DLD1 (cell line): Measurements from ENCODE around the gene SEMA7A.

ENCODE experiments used
- in situ Hi-C: cut with HindIII; loops from 2 replicates; pipeline ENCODE4 v1.10.0; 2017; ENCODE audit warnings: low sequenced_read_pairs

The SEMA7A gene

GRCh38 chr15:74432271-74432967 is 1.3 kb downstream of the SEMA7A start:
- in situ Hi-C loops = no loop called here

DNA sequence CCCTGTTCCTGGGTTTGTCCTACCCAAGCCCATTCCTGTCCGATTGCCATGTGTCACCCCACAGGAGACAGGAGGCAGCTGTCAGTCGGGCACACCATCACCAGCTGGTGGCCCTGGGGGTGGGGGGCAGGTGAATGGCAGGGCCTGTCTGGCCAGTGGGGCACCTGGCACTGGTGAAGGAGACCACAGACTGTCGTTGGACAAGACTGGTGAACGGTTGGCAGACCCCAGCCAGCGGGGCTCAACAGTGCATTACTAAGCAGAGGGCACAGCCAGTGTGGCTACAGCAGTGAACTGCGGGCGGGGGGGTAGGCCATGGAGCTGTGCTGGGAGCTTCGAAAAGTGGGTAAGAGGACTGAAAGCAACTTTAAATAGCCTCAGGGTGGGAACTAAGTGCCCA is 2.1 kb downstream of the SEMA7A start:
- in situ Hi-C loops = no loop called here

DNA sequence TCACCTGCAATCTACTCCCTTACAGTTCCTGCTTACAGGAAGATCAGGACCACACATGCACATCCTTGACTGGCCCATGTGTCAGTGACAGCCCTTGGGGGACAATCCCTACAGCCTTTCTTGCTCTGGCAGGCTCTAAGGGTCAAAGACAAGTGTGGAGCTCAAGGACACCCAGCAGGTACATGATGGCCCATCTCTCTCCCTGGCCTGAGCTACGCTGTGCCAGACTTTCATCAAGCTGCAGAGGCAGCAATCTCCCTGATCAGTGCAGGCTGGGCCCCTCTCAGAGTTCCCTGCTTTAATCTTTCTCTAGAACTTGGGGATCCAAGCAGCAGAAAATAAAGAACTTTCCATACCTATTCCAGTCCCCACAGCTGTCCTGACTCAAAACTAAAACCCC is 2.6 kb downstream of the SEMA7A start:
- in situ Hi-C loops = no loop called here

DNA sequence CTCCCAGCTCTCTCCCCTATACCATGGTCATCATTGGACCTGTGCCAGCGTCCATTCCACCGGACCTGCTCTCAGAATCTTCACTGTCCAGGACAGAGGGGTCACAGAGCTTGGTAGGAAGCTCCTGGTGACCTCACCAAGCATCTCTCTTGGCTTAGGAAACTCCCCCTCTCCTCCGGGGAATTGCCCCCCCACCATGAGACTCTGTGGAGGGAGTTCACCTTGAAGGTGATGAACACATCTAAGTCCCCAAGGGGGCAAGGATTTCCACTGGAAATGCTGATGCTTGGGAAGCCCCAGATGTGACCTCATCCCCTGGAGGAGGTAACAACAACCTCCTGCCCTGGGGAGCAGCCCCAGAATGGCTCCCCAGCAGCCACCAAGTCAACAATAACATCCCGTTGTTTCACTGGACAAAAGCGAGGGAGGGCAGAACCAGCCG is 3.2 kb downstream of the SEMA7A start:
- in situ Hi-C loops = no loop called here

DNA sequence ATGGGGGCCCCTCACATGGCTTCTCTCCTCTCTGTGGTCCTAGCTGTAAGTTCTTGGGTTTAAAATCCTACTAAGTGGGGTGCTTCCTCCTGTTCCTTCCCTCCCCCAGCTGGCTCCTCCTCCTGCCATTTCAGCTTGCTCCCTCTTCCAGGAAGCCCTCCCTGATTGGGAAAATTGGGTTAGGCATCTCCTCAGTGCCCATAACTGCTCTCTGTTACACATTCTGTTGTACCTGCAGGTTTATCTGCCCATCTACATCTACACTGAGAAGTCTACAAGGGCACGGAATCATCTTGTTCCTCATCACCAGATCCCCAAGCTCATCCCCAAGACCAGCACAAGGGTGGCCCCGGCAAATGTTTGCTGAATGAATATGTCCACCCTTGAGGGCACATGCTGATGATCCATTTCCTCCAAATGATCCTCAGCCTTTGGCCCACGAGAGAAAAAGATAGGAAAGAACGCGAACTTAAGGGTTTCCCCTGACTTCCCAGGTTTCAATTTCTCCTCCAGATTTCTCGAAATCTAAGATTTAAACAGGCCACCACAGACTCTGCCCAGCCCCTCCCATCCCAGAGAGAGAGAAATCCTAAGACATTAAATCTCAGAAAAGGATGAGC is 3.9 kb downstream of the SEMA7A start:
- in situ Hi-C loops = no loop called here

- in situ Hi-C loops = no loop called here
Measured at GRCh38 chr15:74428970-74429780, 4.6 kb downstream of the SEMA7A start.

- in situ Hi-C loops = no loop called here
Measured at GRCh38 chr15:74428442-74428787, 5.3 kb downstream of the SEMA7A start.

DNA sequence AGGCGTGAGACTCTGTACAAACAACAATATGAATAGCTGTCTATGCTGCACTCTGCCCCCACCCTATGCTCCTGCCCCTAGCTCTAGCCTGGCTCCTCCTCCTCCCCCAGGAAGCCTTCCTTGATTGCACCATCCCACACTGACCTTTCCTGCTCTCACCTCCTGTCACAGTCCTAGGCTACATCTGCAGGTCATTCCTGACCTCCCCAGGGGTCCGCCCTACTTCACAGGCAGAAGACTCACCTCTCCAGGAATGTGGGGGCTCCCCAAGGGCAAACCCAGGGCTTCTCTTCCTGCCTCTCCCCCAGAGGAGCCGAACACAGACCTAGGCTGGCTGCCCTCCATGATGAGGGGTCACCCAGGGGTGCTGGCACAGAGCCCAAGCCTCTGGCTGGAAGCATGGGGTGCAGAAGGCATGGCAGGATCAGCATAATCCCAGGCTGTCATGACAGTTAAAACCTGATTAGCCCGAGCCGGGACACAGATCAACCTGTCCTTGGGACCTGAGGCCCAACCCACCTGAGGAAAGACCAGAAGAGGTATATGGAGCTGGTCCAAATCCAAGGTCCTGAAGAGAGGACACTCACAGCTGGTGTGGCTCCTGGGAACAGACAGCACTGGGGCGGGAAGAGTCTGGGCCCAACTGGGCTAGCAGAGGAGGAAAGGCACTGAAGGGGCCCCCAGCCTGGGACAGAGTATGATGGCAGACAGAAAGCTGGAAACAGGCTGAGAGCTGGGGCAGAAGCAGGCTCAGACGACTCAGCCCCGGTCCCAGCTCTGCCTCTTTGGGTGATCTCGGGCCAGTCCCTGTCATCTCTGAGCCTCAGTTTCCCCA is 5.9 kb downstream of the SEMA7A start:
- in situ Hi-C loops = no loop called here

GRCh38 chr15:74426404-74427281 is 7.1 kb downstream of the SEMA7A start:
- in situ Hi-C loops = no loop called here

DNA sequence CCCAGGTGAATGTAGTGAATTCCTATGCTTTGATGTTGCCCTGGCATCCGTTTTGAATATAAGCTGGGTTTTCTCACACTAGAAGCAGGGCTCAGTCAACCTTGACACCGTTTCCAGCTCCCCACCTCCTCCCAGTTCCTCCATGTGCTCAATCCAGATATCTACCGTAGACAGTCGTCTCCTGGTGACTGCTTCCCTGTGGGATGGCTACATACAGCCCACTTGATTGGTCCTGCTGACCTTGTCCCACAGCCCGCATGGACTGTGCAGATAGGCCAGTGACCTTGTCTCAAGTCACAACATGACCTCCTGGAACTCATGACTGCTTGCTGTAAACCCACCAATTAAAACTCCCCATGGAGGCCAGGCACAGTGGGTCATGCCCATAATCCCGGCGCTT is 8.1 kb downstream of the SEMA7A start:
- in situ Hi-C loops = no loop called here

DNA sequence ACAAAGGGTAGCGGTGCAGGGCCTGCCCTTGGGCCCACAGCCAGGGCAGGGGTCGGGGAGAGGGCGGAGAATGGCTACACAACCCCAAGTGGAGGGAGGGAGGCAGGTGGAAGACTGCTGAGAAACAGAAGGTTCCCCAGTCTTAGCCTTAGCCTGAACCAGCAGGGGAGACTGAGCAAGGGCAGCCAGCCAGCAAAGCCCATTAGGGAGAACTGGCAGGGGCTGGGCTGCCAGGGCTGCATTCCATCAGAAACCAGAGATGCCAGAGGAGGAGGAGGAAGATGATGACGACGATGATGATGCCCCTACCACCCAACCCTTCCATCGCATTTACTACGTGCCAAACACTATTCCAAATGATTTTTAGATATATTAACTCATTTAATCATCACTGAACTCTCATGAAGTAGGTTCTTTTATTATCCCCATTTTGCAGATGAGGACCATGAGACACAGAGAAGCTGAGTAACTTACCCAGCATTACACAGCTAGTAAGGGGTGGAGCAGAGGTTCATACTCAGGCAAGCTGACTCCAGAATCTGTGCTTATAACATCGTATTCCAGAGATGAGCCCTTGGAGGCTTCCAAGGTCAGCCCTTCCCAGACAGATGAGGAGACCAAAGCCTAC is 8.7 kb downstream of the SEMA7A start:
- in situ Hi-C loops = no loop called here

DNA sequence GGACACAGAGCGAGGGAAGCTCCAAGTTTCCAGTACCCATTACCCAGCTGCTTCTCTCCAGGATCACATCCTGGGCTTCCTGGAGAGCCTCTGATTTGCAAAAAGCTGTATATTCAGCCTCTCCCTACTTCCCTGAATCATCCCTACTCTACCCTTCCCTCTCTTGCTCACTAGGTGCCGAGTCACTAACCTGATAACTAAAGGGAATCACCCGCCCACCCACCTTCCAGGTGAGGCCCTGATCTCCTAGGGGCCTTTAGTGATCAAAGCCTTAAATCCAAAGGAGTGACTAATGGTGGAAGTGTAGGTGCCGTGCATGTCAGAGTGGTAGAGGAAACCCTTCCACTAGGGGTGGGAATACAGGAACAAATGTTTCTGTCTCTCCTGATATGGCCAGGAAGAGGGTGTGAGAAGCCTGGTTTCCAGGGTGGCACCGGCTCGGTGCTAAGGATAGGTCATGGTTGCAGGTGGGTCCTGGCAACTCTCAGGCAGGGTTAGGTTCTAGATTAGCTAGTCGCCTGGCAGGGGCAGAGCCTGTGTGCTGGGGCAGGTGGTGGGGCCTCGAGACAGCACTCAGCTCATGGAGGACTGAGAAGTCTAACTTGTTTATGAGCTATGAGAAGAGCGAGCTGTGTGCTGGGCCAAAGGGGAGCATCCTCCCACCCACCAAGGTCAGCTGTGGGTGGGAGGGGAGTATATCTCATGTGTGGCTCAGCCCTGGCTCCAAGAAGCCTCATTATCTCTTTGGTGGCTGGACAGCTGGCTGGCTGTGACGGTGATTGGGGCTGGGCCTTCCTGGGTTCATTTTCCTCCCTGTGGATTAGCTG is 10.1 kb downstream of the SEMA7A start:
- in situ Hi-C loops = no loop called here

DNA sequence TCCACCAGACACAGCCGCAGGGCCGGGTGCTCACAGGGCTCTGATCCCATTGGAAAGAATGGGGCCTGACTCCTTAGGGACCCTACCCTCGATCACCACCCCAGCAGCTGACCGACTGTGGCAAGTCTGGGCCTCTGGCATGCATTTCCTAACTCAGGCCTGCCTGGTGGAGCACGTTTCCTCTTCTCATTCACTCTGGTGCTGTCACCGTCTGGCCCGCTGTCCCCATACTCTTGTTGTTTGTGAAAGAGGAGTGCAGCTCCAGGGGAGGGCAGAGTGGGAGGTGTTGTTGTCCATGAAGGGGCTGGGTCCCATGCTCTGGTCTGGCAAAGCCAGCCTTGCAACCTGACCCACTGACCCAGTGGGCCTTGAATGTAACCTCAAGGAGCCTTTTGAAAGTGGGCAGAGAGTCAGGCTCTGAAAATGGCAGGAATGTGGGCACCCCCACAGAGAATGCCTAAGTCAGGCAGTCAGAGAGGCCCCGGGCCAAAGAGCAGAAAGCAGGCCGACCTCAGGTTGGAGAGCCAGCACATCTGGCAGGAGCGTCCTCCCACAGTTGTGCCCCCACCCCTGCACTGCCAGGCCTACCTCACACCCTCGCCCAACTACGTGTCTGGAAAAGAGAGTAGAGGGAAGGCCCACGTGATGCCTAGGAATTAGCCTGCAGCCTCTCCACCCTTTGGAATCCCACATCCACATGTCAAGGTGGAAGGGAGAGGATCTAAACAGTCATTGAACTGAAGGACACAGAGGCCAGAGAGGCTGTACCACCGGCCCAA is 10.9 kb downstream of the SEMA7A start:
- in situ Hi-C loops = no loop called here

DNA sequence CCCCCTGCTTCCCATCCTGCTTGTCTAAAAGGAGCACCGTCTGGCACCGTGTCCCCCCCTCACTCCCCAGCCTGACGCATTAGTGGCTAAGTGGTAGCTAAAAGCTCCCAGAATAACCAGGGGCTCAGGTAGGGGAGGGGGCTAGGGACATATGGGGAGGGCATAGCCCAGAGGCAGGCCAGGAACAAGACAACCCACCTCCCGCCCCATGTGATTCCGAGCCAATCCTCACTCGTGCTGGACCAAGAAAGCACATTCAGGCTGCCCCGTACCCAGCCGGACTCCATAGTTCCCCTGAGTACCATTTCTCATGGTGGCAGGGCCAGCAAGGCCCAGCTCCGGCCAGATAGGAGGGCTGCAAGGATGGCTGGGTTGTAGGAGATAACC is 11.5 kb downstream of the SEMA7A start:
- in situ Hi-C loops = no loop called here

DNA sequence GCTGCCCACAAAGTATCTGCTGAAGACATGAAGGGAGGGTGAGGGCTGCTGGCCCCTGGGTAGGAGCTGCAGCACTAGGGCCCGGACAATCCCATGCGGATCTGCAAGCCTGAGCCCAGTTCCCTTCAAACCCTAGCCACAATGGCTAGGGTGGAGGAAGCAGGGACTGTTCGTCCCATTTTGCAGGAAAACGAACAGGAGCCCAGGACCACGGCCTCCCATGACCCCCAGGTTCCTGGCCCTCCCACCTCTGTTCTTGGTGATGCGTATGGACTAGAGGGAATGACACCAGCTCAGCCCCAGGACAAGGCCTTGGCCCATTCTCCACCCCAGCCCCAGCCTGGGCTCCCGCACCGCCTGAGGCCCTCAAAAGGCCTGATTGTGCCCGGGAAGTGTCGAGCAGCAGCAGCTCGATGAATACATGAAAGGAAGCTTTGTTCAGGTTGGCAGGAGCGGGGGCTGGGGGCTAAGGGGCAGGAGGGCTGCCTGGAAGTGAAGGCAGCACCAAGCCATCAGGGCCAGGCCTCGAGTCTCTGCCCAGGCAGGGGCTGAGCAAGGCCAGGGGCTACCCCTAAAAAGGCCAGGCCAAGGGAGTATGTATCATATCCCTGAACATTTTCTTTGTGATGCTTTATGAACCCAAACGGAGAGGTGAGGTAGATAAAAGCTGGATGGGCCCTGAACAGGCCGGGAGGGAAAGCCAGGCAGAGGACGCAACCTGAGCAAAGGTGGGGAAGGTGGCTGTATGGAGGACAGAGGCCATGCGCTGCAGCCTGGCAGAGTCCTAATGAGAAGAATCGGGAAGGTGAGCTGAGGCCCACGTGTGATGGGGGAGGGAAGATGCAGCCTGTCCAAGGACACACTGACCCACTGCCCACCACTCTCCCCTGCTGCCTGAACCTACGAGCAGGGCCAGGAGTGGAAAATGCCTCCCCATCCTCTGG is 12.2 kb downstream of the SEMA7A start:
- in situ Hi-C loops = no loop called here

DNA sequence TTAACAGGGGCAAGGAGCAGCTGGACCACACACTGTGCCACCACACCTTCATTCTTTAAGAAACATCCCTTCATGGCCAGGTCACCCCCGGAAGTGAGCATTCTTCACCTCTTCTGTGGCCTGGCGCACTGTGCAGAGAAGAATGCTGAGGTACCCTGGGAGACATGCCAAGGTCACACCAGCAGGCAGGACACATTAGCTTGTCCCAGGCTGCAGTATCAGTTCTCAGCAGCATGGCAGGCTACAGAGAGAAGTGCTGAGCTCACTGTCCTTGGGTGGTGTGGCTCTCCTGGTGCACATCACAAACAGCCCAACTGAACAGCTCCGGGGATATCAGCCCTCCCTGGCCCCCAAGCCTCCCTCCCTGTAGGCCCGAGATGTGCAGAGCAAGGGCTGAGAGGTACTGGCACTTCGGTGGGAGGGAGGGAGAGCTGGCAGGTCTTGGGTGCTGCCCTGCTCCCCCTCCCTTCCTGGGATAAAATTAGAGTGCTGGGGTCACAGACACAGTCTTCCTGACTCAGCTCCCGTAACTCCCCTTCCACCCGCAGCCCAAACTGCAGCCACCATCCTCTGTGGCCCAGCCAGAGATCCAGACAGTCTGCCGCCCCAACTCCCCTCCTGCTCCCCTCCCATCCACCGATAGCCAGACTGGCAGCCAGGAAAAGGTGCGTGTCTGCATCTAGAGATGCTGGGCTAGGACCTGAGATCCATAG is 13.4 kb downstream of the SEMA7A start:
- in situ Hi-C loops = no loop called here
